Calu3 (cell line): ENCODE results near the gene STIM1. TPM values are rescaled to one million over a fixed set of nuclear protein-coding genes. Genes with fewer than 3 reads are reported as not detected.

ENCODE experiments used
- BruUV-seq: library from RNA; stranded (reverse); fragments of 400-500 nt; replicated peaks from 2 replicates; lab custom pipeline; 2021; lab: Mats Ljungman, UMichigan
- CTCF ChIA-PET: fragments of 300-600 bp; sonication (Branson Sonifier 250); formaldehyde crosslinking; loops from one replicate; lab custom pipeline; 2022; ENCODE audit warnings: antibody characterized with exemption; lab: Charles Lee
- DNase-seq: peaks from one replicate; pipeline ENCODE4 v3.0.0; 2022
- H3K27ac Mint-ChIP-seq: one replicate; pipeline ENCODE4 v1.8.0; 2022; ENCODE audit warnings: mixed read lengths; ENCODE audit not compliant: unreplicated experiment
- H3K27me3 Mint-ChIP-seq: one replicate; pipeline ENCODE4 v1.8.0; 2022; ENCODE audit warnings: mixed read lengths; ENCODE audit not compliant: unreplicated experiment
- H3K36me3 Mint-ChIP-seq: one replicate; pipeline ENCODE4 v1.8.0; 2022; ENCODE audit warnings: mild to moderate bottlenecking, moderate library complexity, mixed read lengths; ENCODE audit not compliant: insufficient read depth, unreplicated experiment
- H3K4me1 Mint-ChIP-seq: one replicate; pipeline ENCODE4 v1.8.0; 2022; ENCODE audit warnings: mild to moderate bottlenecking, low read depth, mixed read lengths; ENCODE audit not compliant: unreplicated experiment
- H3K4me3 Mint-ChIP-seq: one replicate; pipeline ENCODE4 v1.8.0; 2022; ENCODE audit warnings: mild to moderate bottlenecking, low read depth, moderate library complexity, mixed read lengths; ENCODE audit not compliant: unreplicated experiment
- H3K9me3 Mint-ChIP-seq: one replicate; pipeline ENCODE4 v1.8.0; 2022; ENCODE audit warnings: low read depth, mixed read lengths; ENCODE audit not compliant: unreplicated experiment
- CTCF ChIP-seq: fragments of 200-600 bp; IDR thresholded peaks from one replicate; pipeline ENCODE4 v1.8.0; 2022; ENCODE audit warnings: antibody characterized with exemption; ENCODE audit not compliant: unreplicated experiment
- intact Hi-C: fragments of 100-400 bp; cut with micrococcal nuclease; formaldehyde crosslinking; loops from one replicate; pipeline ENCODE4 v1.10.0; 2022; ENCODE audit not compliant: unreplicated experiment
- total RNA-seq: library from RNA; stranded (reverse); gene quantifications from 2 replicates; pipeline ENCODE4 v1.2.3, GENCODE V29; 2022

The STIM1 gene
- total RNA-seq, 1 experiment from 2014 or later, result 60.1 TPM

- peaks cover 6% of the 10 kb centered on the region for H3K4me1 Mint-ChIP-seq
- intact Hi-C loops, result loop anchor here (5.0 kb wide), 1 partner anchor 147 kb away; no protein-coding TSS in a partner anchor
- no peaks in the 10 kb centered on the region for H3K27me3 Mint-ChIP-seq
- TF ChIP-seq CTCF, result no peak
- CTCF ChIA-PET, result no interaction called here
- BruUV-seq, result no TSS peak
- DNase-seq, result no peak
- no peaks in the 10 kb centered on the region for H3K9me3 Mint-ChIP-seq
- no peaks in the 10 kb centered on the region for H3K36me3 Mint-ChIP-seq
- no peak overlapping the region for H3K27ac Mint-ChIP-seq
- H3K4me3 Mint-ChIP-seq, result no peak overlapping the region
Measured at GRCh38 chr11:3925513-3925912, 70.0 kb downstream of the STIM1 start.

DNA sequence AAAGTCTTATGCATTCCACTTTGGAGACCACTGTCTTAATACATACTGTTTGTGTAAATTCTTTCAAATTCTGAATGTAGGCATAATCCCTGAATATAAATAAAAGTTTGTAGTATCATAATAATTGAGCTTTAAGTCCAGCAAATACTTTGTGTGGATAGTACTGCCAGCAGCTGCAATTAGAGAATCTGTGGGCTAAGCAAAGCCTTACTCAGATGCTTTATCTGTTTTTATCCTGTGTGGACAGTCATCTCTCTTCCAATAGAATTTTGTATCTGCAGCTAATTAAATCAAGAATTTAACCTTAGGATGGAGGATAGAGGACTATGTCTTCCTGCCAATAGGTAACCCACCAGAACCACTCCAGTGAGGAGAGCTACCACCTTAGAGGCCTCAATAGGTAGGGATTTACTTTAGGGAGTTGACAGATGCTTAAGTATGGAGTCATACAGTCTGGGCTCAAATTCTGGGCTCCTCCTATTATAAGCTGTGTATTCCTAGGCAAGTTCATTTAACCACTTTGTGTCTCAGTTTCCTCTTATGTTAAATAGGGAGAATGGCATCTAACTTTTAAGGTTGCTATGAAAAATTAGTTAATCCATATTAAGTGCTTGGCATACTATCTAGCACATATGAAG lies 71.1 kb downstream of the STIM1 start:
- H3K36me3 Mint-ChIP-seq, result no peaks in the 10 kb centered on the region
- no peak overlapping the region for H3K4me3 Mint-ChIP-seq
- intact Hi-C loops, result loop anchor here (5.0 kb wide), 1 partner anchor 146 kb away; no protein-coding TSS in a partner anchor
- TF ChIP-seq CTCF, result no peak
- no peak for DNase-seq
- BruUV-seq, result no TSS peak
- peaks cover 6% of the 10 kb centered on the region for H3K4me1 Mint-ChIP-seq
- CTCF ChIA-PET, result interaction anchor here (0.5 to 1.8 kb wide), 2 partner anchors 9 to 72 kb away, joined by 5 read pairs; partner anchors contain the start of gene STIM1
- H3K27ac Mint-ChIP-seq, result no peak overlapping the region
- no peaks in the 10 kb centered on the region for H3K9me3 Mint-ChIP-seq
- no peaks in the 10 kb centered on the region for H3K27me3 Mint-ChIP-seq

- Mint-ChIP-seq H3K36me3 (no peaks in the 10 kb centered on the region), H3K27me3 (no peaks in the 10 kb centered on the region)
- CTCF ChIA-PET, result interaction anchor here (0.5 to 1.8 kb wide), 2 partner anchors 10 to 72 kb away, joined by 5 read pairs; partner anchors contain the start of gene STIM1
Measured at GRCh38 chr11:3927129-3927796, 71.8 kb downstream of the STIM1 start.

GRCh38 chr11:3929232-3929631 lies 73.8 kb downstream of the STIM1 start:
- TF ChIP-seq CTCF, result no peak

More at GRCh38 chr11:3927129-3927796, 71.8 kb downstream of the STIM1 start:
- intact Hi-C loops, result loop anchor here (5.0 kb wide), 1 partner anchor 145 kb away; no protein-coding TSS in a partner anchor
- no peak for DNase-seq
- Mint-ChIP-seq H3K27ac (no peak overlapping the region), H3K4me3 (no peak overlapping the region), H3K9me3 (no peaks in the 10 kb centered on the region), H3K4me1 (peaks cover 6% of the 10 kb centered on the region)
- no TSS peak for BruUV-seq
- TF ChIP-seq CTCF, result no peak

More at GRCh38 chr11:3929232-3929631, 73.8 kb downstream of the STIM1 start:
- no peak for DNase-seq
- intact Hi-C loops, result loop anchor here (5.0 kb wide), 1 partner anchor 143 kb away; no protein-coding TSS in a partner anchor
- H3K36me3 Mint-ChIP-seq, result no peaks in the 10 kb centered on the region
- no peak overlapping the region for H3K27ac Mint-ChIP-seq
- H3K27me3 Mint-ChIP-seq, result no peaks in the 10 kb centered on the region
- H3K9me3 Mint-ChIP-seq, result no peaks in the 10 kb centered on the region
- CTCF ChIA-PET, result interaction anchor here (1.0 kb wide), 1 partner anchor 74 kb away, joined by 4 read pairs; the partner anchor contains the start of gene STIM1
- H3K4me3 Mint-ChIP-seq, result no peak overlapping the region
- BruUV-seq, result no TSS peak
- peaks cover 6% of the 10 kb centered on the region for H3K4me1 Mint-ChIP-seq
